ENCODE measurements around the gene C1GALT1.
A peak's percentile ranks its signal among the peaks of the same experiment; 100 is the strongest.

C1GALT1 gene

DNA sequence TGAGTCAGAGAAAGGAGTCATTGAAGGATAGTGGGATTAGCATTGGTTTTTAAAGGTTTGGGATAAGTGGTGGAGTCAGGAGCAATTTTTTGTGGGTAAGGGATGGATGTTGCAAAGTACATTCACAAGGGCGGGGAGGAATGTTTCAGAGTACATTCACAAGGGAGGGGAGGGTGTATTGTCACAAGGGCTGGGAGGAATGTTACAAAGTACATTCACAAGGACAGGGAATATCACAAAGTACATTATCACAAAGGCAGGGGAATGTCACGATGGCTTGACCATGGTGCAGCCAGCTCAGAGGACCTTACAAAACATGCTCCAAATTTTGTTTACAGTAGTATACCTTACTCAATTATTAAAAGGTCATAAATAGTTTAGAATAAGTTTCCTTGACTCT lies 30.3 kb downstream of the C1GALT1 start:
- H3K4me3 ChIP-seq (ENCODE audit: low read depth, low read length), result no peak overlapping the region
- no peak for DNase-seq (ENCODE audit: low read depth)
- TF ChIP-seq, protein P1, sequence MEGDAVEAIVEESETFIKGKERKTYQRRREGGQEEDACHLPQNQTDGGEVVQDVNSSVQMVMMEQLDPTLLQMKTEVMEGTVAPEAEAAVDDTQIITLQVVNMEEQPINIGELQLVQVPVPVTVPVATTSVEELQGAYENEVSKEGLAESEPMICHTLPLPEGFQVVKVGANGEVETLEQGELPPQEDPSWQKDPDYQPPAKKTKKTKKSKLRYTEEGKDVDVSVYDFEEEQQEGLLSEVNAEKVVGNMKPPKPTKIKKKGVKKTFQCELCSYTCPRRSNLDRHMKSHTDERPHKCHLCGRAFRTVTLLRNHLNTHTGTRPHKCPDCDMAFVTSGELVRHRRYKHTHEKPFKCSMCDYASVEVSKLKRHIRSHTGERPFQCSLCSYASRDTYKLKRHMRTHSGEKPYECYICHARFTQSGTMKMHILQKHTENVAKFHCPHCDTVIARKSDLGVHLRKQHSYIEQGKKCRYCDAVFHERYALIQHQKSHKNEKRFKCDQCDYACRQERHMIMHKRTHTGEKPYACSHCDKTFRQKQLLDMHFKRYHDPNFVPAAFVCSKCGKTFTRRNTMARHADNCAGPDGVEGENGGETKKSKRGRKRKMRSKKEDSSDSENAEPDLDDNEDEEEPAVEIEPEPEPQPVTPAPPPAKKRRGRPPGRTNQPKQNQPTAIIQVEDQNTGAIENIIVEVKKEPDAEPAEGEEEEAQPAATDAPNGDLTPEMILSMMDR (IDR thresholded peaks at IDR 0.05; ENCODE audit: low read depth, low read length, missing control alignments), result no peak
- in situ Hi-C loops (cut with HindIII; ENCODE audit: low sequenced_read_pairs), result no loop called here

DNA sequence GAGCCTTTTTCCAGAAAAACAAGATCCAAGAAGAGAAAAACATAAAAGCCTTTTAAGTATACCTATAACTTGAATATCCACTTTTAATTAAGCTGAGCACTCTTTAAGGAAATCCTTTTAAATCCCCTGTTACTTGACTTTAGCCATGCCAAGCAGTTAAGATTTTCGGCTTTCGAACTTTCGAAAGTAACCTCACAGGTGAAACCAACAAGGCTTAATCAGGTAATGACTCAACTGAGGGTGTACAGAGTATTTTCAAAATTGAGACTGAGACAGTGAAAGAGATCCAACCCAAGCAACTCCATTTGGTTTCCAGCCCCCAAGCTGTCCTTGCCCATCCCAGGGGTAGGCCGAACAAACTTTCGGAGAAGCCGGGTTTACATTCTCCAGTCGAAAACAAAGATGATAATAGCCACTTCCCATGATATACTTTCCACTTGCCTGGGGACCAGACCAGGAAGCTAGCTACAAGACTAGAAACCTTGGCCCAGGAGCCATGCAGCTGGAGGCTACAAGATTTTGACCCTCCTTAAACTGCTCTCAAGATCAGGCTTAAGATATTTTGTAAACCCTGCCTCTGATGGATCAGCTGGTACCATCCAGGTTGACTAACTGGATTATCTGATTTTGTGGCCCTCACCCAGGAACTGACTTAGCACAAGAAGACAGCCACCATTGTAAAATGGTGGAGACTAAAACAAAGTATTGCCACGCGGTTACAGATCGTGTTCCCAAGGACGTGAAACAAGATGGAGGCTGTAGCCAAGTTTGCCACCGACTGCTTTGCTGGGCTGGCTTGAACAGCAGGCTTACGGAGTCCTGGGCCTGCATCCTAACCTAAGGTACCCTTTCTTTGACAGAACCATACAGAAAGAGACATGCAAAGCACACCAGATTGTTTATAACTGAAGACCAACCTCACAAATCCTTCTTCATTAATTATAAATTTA lies 32.3 kb downstream of the C1GALT1 start:
- TF ChIP-seq, protein P1 (IDR thresholded peaks at IDR 0.05; ENCODE audit: low read depth, low read length, missing control alignments), result no peak
- in situ Hi-C loops (cut with HindIII; ENCODE audit: low sequenced_read_pairs), result no loop called here
- no peak overlapping the region for H3K4me3 ChIP-seq (ENCODE audit: low read depth, low read length)
- no peak for DNase-seq (ENCODE audit: low read depth)

DNA sequence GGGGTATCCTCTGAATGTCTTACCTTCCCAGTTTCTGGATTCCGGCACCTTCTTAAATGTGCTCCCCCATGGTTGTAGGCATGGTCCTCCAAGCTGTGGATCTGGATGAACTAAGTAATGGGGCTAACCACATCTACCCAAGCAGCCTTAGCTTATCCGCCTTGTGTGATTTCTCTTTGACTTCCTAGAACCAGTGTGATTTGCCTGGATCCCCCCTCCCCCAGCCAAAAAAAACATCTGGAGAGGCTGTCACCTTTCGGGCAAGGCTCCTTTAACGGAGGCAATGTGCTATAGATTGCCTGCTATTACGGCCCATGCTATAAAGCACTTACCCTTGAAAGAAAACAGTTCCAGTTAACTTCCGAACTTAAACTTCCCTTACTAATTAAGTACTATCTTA lies 33.9 kb downstream of the C1GALT1 start:
- in situ Hi-C loops (cut with HindIII; ENCODE audit: low sequenced_read_pairs), result no loop called here
- H3K4me3 ChIP-seq (ENCODE audit: low read depth, low read length), result no peak overlapping the region
- TF ChIP-seq, protein P1 (IDR thresholded peaks at IDR 0.05; ENCODE audit: low read depth, low read length, missing control alignments), result no peak
- no peak for DNase-seq (ENCODE audit: low read depth)

DNA sequence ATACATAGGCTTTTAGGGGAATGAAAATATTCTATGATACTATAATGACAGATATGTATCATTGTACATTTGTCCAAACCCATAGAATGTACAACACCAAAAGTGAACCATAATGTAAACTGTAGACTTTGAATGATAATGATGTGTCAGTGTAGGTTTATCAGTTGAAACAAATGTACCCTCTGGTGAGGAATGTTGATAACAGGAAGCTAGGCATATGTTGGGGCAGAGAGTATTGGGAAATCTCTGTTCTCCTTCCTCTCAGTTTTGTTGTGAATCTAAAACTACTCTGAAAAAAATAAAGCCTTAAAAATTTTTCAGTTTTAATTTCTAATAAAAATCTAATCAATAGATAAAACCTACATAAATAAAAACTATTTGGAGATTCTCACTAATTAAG lies 36.9 kb downstream of the C1GALT1 start:
- in situ Hi-C loops (cut with HindIII; ENCODE audit: low sequenced_read_pairs), result no loop called here
- no peak overlapping the region for H3K4me3 ChIP-seq (ENCODE audit: low read depth, low read length)
- DNase-seq (ENCODE audit: low read depth), result no peak
- TF ChIP-seq, protein P1 (IDR thresholded peaks at IDR 0.05; ENCODE audit: low read depth, low read length, missing control alignments), result no peak

DNA sequence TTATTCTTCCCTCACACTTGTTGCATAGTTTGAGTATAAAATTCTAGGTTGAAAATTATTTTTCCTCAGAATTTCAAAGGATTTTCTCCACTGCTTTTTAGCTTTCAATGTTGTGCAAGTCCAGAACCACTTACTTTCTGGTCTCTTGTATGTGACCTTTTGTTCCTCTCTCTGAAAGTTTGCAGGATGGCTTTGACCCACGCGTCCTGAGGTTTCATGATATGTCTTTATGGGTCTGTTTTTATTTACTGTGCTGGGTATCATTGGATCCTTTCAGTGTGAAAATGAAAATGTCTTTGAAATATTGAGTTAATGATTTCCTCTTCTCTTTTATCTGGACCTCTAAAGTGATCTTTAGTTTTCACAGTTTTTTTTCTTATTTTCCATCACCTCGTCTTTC lies 38.5 kb downstream of the C1GALT1 start:
- in situ Hi-C loops (cut with HindIII; ENCODE audit: low sequenced_read_pairs), result no loop called here
- DNase-seq (ENCODE audit: low read depth), result no peak
- H3K4me3 ChIP-seq (ENCODE audit: low read depth, low read length), result no peak overlapping the region
- TF ChIP-seq, protein P1 (IDR thresholded peaks at IDR 0.05; ENCODE audit: low read depth, low read length, missing control alignments), result no peak

GRCh38 chr7:7221599-7222038 lies 39.3 kb downstream of the C1GALT1 start:
- in situ Hi-C loops (cut with HindIII; ENCODE audit: low sequenced_read_pairs), result no loop called here
- TF ChIP-seq, protein P1 (IDR thresholded peaks at IDR 0.05; ENCODE audit: low read depth, low read length, missing control alignments), result no peak
- DNase-seq (ENCODE audit: low read depth), result peak; percentile 18
- H3K4me3 ChIP-seq (ENCODE audit: low read depth, low read length), result no peak overlapping the region
